HUES48 (cell line): ENCODE results near the gene BRWD1.

ENCODE experiments used
- H3K27ac ChIP-seq: one replicate; pipeline ENCODE4 v1.7.0; 2013; ENCODE audit warnings: low read depth, low read length, inconsistent platforms
- H3K27me3 ChIP-seq: 2 replicates; pipeline ENCODE4 v1.6.1; 2013; ENCODE audit warnings: mild to moderate bottlenecking, low read length; ENCODE audit not compliant: control insufficient read depth, insufficient read depth
- H3K36me3 ChIP-seq: 2 replicates; pipeline ENCODE4 v1.6.1; 2013; ENCODE audit warnings: low read length; ENCODE audit not compliant: control insufficient read depth, insufficient read depth
- H3K4me1 ChIP-seq: 2 replicates; pipeline ENCODE4 v1.6.1; 2013; ENCODE audit warnings: mild to moderate bottlenecking, low read length; ENCODE audit not compliant: control insufficient read depth, insufficient read depth
- H3K4me3 ChIP-seq: 2 replicates; pipeline ENCODE4 v1.5.1; 2013; ENCODE audit warnings: mild to moderate bottlenecking, low read depth, low read length
- H3K9ac ChIP-seq: 2 replicates; pipeline ENCODE4 v1.6.1; 2013; ENCODE audit warnings: mild to moderate bottlenecking, low read depth, low read length, moderate library complexity
- H3K9me3 ChIP-seq: 2 replicates; pipeline ENCODE4 v1.6.1; 2013; ENCODE audit warnings: low read length; ENCODE audit not compliant: control insufficient read depth, insufficient read depth

The BRWD1 gene

GRCh38 chr21:39281853-39282252, 31.6 kb downstream of the BRWD1 start:
- Histone ChIP-seq H3K36me3 (peaks cover 77% of the 10 kb centered on the region), H3K4me3 (no peak overlapping the region), H3K27ac (no peak overlapping the region)

GRCh38 chr21:39281207-39281606, 32.2 kb downstream of the BRWD1 start:
- Histone ChIP-seq H3K4me1 (no peaks in the 10 kb centered on the region), H3K36me3 (peaks cover 80% of the 10 kb centered on the region), H3K4me3 (no peak overlapping the region), H3K9me3 (no peaks in the 10 kb centered on the region), H3K27me3 (no peaks in the 10 kb centered on the region), H3K27ac (no peak overlapping the region), H3K9ac (no peak overlapping the region)

More at GRCh38 chr21:39281853-39282252, 31.6 kb downstream of the BRWD1 start:
- Histone ChIP-seq H3K4me1 (no peaks in the 10 kb centered on the region), H3K9me3 (no peaks in the 10 kb centered on the region), H3K9ac (no peak overlapping the region), H3K27me3 (no peaks in the 10 kb centered on the region)

DNA sequence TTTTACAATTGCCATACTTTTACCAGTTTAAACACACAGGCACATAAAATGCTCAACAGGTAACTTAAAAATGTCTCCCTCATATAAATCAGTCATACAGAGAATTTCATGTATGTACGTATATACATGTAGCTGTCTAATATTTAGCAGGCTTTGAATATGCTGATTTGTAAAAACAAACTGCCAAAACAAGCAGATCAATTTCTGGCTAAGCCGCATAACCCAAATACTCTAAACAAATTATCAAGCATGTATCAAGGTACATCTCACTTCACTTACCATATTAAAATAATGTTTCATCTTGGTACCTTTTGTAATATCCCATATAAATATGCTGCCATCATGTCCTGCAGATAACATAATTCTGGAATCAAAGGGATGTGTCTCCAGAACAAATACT, 43.8 kb downstream of the BRWD1 start:
- Histone ChIP-seq H3K9me3 (no peaks in the 10 kb centered on the region), H3K27ac (no peak overlapping the region), H3K4me3 (no peak overlapping the region), H3K36me3 (peaks cover 86% of the 10 kb centered on the region), H3K9ac (no peak overlapping the region), H3K27me3 (no peaks in the 10 kb centered on the region), H3K4me1 (no peaks in the 10 kb centered on the region)

- H3K4me3 ChIP-seq: no peak overlapping the region
- no peaks in the 10 kb centered on the region for H3K4me1 ChIP-seq
- H3K36me3 ChIP-seq: peaks cover 97% of the 10 kb centered on the region
- H3K27ac ChIP-seq: no peak overlapping the region
- H3K9me3 ChIP-seq: no peaks in the 10 kb centered on the region
- no peaks in the 10 kb centered on the region for H3K27me3 ChIP-seq
- H3K9ac ChIP-seq: no peak overlapping the region
Observed at GRCh38 chr21:39265603-39266002, 47.8 kb downstream of the BRWD1 start.

DNA sequence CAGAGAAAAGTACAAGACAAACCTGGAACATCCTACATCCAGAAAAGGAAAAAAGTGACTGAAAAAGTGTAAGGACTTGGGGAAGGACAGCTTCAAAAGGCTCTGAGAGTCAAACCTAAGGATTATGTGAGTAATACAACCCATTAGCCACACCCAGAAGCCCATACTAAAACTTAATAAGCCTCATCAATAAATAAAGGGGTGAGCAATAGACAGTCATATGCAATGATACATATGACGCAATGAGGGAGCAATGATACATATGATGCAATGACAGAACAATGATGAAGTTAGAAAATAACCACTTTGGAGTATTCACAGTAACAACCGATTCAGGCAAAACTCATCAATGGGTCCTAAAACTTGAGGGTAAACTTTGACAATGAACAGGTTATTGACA, 50.1 kb downstream of the BRWD1 start:
- peaks cover 94% of the 10 kb centered on the region for H3K36me3 ChIP-seq
- H3K4me3 ChIP-seq: no peak overlapping the region
- H3K27me3 ChIP-seq: no peaks in the 10 kb centered on the region
- H3K27ac ChIP-seq: no peak overlapping the region
- H3K9me3 ChIP-seq: no peaks in the 10 kb centered on the region
- no peaks in the 10 kb centered on the region for H3K4me1 ChIP-seq
- no peak overlapping the region for H3K9ac ChIP-seq

GRCh38 chr21:39258207-39258606, 55.2 kb downstream of the BRWD1 start:
- Histone ChIP-seq H3K36me3 (peaks cover 94% of the 10 kb centered on the region), H3K27me3 (no peaks in the 10 kb centered on the region), H3K9ac (no peak overlapping the region), H3K4me1 (no peaks in the 10 kb centered on the region), H3K9me3 (no peaks in the 10 kb centered on the region), H3K27ac (no peak overlapping the region), H3K4me3 (no peak overlapping the region)

DNA sequence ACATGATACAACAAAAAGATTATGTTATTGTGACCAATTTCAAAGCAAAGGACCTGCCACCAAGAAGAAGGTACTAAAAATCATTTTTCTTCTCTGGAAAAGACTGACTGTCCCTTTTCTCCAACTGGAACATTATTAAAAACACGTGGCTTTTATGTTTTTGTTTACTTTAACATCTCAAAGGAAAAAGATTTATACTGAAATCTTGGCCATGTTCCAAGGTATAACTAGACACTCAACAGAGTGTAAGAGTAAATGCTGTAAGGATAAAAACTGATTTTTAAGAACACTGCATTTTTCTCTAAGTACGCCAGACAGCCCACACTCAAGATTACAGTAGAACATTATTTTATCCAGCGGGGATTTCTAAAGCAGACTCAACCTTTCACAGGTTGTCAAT, 62.1 kb downstream of the BRWD1 start:
- Histone ChIP-seq H3K9ac (no peak overlapping the region), H3K4me1 (no peaks in the 10 kb centered on the region), H3K9me3 (no peaks in the 10 kb centered on the region), H3K36me3 (peaks cover 92% of the 10 kb centered on the region), H3K27ac (no peak overlapping the region), H3K4me3 (no peak overlapping the region), H3K27me3 (no peaks in the 10 kb centered on the region)

DNA sequence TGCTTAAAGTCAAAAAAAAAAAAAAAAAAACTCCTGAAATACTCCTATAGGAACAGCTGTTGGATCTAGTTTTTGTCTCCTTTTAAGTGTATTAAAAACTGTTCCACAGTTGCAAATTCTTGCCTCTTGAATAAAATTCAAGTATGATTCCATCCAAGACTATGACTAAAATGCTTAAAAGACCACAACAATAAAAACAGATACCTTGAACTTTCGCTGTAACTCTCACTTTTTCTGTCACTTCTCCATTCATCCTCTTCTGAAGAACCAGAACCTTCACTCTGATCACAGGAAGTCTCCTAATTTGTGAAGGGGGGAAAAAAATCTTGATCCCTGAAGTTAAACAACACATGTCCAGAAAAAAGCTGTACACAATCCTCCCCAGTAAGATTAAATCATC, 75.2 kb downstream of the BRWD1 start:
- peaks cover 87% of the 10 kb centered on the region for H3K36me3 ChIP-seq
- H3K9ac ChIP-seq: no peak overlapping the region
- no peaks in the 10 kb centered on the region for H3K27me3 ChIP-seq
- H3K9me3 ChIP-seq: no peaks in the 10 kb centered on the region
- H3K27ac ChIP-seq: no peak overlapping the region
- H3K4me1 ChIP-seq: no peaks in the 10 kb centered on the region
- H3K4me3 ChIP-seq: no peak overlapping the region

DNA sequence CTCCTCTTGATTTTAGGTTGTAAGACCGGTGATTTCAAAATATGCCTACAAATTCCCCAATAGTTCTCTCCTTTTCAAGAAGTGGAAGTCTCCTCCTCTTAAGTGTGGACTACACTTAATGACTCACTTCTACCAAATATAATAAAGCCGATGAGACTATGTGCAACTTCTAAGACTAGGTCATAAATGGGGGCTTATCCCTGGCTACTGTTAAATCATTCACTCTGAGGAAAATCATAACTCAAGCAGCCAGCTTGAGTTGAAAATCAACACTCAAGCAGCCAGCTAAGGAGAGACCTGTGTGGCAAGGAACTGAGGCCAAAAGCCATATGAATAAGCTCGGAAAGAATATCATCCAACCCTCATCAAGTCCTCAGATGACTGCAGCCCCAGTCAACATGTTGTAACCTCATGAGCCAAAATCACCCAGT, 80.6 kb downstream of the BRWD1 start:
- H3K9ac ChIP-seq: no peak overlapping the region
- no peak overlapping the region for H3K4me3 ChIP-seq
- no peaks in the 10 kb centered on the region for H3K4me1 ChIP-seq
- H3K27me3 ChIP-seq: no peaks in the 10 kb centered on the region
- H3K36me3 ChIP-seq: peaks cover 94% of the 10 kb centered on the region
- no peaks in the 10 kb centered on the region for H3K9me3 ChIP-seq
- no peak overlapping the region for H3K27ac ChIP-seq

GRCh38 chr21:39224930-39225329, 88.5 kb downstream of the BRWD1 start:
- no peak overlapping the region for H3K9ac ChIP-seq
- H3K27me3 ChIP-seq: no peaks in the 10 kb centered on the region
- H3K36me3 ChIP-seq: peaks cover 83% of the 10 kb centered on the region
- no peaks in the 10 kb centered on the region for H3K9me3 ChIP-seq
- no peak overlapping the region for H3K27ac ChIP-seq
- H3K4me1 ChIP-seq: no peaks in the 10 kb centered on the region
- no peak overlapping the region for H3K4me3 ChIP-seq

DNA sequence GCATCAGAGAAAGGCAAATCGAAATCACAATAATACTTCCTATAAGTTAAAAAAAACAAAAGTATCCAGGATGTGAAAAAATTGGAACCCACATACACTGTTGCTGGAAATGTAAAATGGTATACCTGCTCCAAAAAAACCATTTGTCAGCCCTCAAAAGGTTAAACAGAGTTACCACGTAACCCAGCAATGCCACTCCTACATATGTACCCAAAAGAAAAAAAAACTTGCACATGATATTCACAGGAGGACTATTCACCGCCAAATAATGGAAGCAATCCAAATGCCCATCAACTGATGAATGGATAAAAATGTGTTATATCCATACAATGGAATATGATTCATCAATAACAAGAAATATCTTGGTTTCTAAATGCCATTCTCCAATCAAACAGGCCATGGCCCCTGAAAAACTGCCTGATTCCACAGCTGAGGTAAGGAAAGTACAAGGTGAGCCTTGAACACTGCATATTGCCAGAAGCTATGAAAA, 91.4 kb downstream of the BRWD1 start:
- Histone ChIP-seq H3K9ac (no peak overlapping the region), H3K27me3 (no peaks in the 10 kb centered on the region), H3K9me3 (no peaks in the 10 kb centered on the region), H3K4me1 (no peaks in the 10 kb centered on the region), H3K4me3 (no peak overlapping the region), H3K36me3 (peaks cover 77% of the 10 kb centered on the region), H3K27ac (no peak overlapping the region)
